ENCODE results near the gene GPX4.

GRCh38 chr19:1076046-1076386 lies 27.8 kb upstream of the GPX4 start:
- no peak for TF ChIP-seq CTCF (IDR thresholded peaks at IDR 0.05; ENCODE audit: borderline replicate concordance, extremely low read depth, low read length, poor library complexity, severe bottlenecking)
- TF ChIP-seq EZH2 (IDR thresholded peaks at IDR 0.05; ENCODE audit: borderline replicate concordance, low read depth, low read length, severe bottlenecking), result no peak
